Natural killer cell treated with Interleukin-12 subunit alpha and Interleukin-12 subunit beta and Interleukin-15 and Interleukin-18, amount 100 ng/mL, for 72 hours (primary cell): ENCODE measurements around the gene NFAT5. TPM values are rescaled to one million over a fixed set of nuclear protein-coding genes. Genes with fewer than 3 reads are reported as not detected.
"Not testable (repeated sequence)": the region's sequence is repeated elsewhere in the genome, so short reads cannot be mapped to it uniquely, and the experiment has no call there.

Experiments
- ATAC-seq, 2 donors: fragments of 150-1000 bp; cut with Tn5 transposase in 1 of 2; sonication (Bioruptor Pico), chemical (Tn5 transposase) in 1 of 2; 2 replicates each; pipeline ENCODE4 v1.10.0; 2021
- DNase-seq: peaks from one replicate; pipeline ENCODE4 v3.0.0; 2022; ENCODE audit warnings: low spot score
- H3K27ac Mint-ChIP-seq, 2 donors: 1 replicate in 1 of 2; 2 replicates in 1 of 2; pipeline ENCODE4 v1.8.0; 2022; ENCODE audit warnings: mixed read lengths in 2 of 2, mild to moderate bottlenecking in 1 of 2, moderate library complexity in 1 of 2
- H3K27me3 Mint-ChIP-seq, 2 donors: 1 replicate in 1 of 2; 2 replicates in 1 of 2; pipeline ENCODE4 v1.8.0; 2022; ENCODE audit warnings: mixed read lengths in 2 of 2
- H3K36me3 Mint-ChIP-seq: one replicate; pipeline ENCODE4 v1.8.0; 2022; ENCODE audit warnings: mixed read lengths
- H3K4me1 Mint-ChIP-seq, 2 donors: 1 replicate in 1 of 2; 2 replicates in 1 of 2; pipeline ENCODE4 v1.8.0; 2022; ENCODE audit warnings: low read depth in 2 of 2, mixed read lengths in 2 of 2, mild to moderate bottlenecking in 1 of 2
- H3K4me3 Mint-ChIP-seq: one replicate; pipeline ENCODE4 v1.8.0; 2022; ENCODE audit warnings: mixed read lengths
- H3K9me3 Mint-ChIP-seq: 2 replicates; pipeline ENCODE4 v1.8.0; 2022; ENCODE audit warnings: mixed read lengths
- total RNA-seq, 2 donors: library from RNA; stranded (reverse); gene quantifications; one replicate each; pipeline ENCODE4 v1.2.3, GENCODE V29; 2022

Gene NFAT5
- total RNA-seq, 2 donors from 2014 or later = 106 to 152 TPM

- Mint-ChIP-seq H3K36me3 (peaks cover 11% of the 10 kb centered on the region), H3K4me1 (peaks cover 36 to 46% of the 10 kb centered on the region in 2 donors), H3K27ac (peak overlapping the region; percentile 91 to 92), H3K27me3 (no peaks in the 10 kb centered on the region), H3K9me3 (no peaks in the 10 kb centered on the region), H3K4me3 (peak overlapping the region; percentile 87)
- ATAC-seq (no peak), DNase-seq (no peak)
Measured at GRCh38 chr16:69562813-69563212, 3.0 kb upstream of the NFAT5 start.

GRCh38 chr16:69563605-69564580 lies 1.9 kb upstream of the NFAT5 start:
- peak overlapping the region; percentile 87 for H3K4me3 Mint-ChIP-seq
- peak; percentile 86 to 89 for ATAC-seq
- peaks cover 11% of the 10 kb centered on the region for H3K36me3 Mint-ChIP-seq
- H3K4me1 Mint-ChIP-seq = peaks cover 30 to 49% of the 10 kb centered on the region in 2 donors
- peak; percentile 89 for DNase-seq
- no peaks in the 10 kb centered on the region for H3K9me3 Mint-ChIP-seq
- H3K27me3 Mint-ChIP-seq = no peaks in the 10 kb centered on the region
- peak overlapping the region; percentile 91 to 92 for H3K27ac Mint-ChIP-seq

- H3K9me3 Mint-ChIP-seq = no peaks in the 10 kb centered on the region
- H3K36me3 Mint-ChIP-seq = peaks cover 11% of the 10 kb centered on the region
- peak overlapping the region; percentile 87 for H3K4me3 Mint-ChIP-seq
- peak overlapping the region; percentile 91 to 92 for H3K27ac Mint-ChIP-seq
- ATAC-seq (peak; percentile 29 to 30), DNase-seq (no peak)
- no peaks in the 10 kb centered on the region for H3K27me3 Mint-ChIP-seq
- peaks cover 38 to 61% of the 10 kb centered on the region in 2 donors for H3K4me1 Mint-ChIP-seq
Measured at GRCh38 chr16:69564845-69565670, 708 bp upstream of the NFAT5 start.

GRCh38 chr16:69566240-69566980 lies 644 bp downstream of the NFAT5 start:
- Mint-ChIP-seq H3K4me3 (peak overlapping the region; percentile 100), H3K9me3 (no peaks in the 10 kb centered on the region), H3K36me3 (peaks cover 11% of the 10 kb centered on the region), H3K4me1 (peaks cover 35 to 52% of the 10 kb centered on the region in 2 donors), H3K27me3 (no peaks in the 10 kb centered on the region), H3K27ac (peak overlapping the region; percentile 98 to 100)
- DNase-seq (peak; percentile 69), ATAC-seq (peak; percentile 47 to 52)

GRCh38 chr16:69566981-69567680 lies 1.4 kb downstream of the NFAT5 start:
- Mint-ChIP-seq H3K4me3 (peak overlapping the region; percentile 100), H3K27me3 (no peaks in the 10 kb centered on the region), H3K9me3 (no peaks in the 10 kb centered on the region), H3K27ac (peak overlapping the region; percentile 98 to 100), H3K4me1 (peaks cover 31 to 48% of the 10 kb centered on the region in 2 donors), H3K36me3 (peaks cover 11% of the 10 kb centered on the region)
- ATAC-seq (no peak), DNase-seq (no peak)

GRCh38 chr16:69568676-69569075 lies 2.9 kb downstream of the NFAT5 start:
- peaks cover 11% of the 10 kb centered on the region for H3K36me3 Mint-ChIP-seq
- peak overlapping the region; percentile 100 for H3K4me3 Mint-ChIP-seq
- H3K9me3 Mint-ChIP-seq = no peaks in the 10 kb centered on the region
- ATAC-seq = no peak
- H3K27ac Mint-ChIP-seq = peak overlapping the region; percentile 29 to 56
- H3K4me1 Mint-ChIP-seq = peaks cover 30 to 39% of the 10 kb centered on the region in 2 donors
- H3K27me3 Mint-ChIP-seq = no peaks in the 10 kb centered on the region
- no peak for DNase-seq

GRCh38 chr16:69578771-69579170 lies 13.0 kb downstream of the NFAT5 start:
- not testable (repeated sequence) for ATAC-seq, H3K27me3 Mint-ChIP-seq, DNase-seq, H3K9me3 Mint-ChIP-seq, H3K27ac Mint-ChIP-seq, H3K4me3 Mint-ChIP-seq, H3K36me3 Mint-ChIP-seq
- peaks cover 12 to 21% of the 10 kb centered on the region in 2 donors for H3K4me1 Mint-ChIP-seq

GRCh38 chr16:69579783-69580481 lies 14.2 kb downstream of the NFAT5 start:
- Mint-ChIP-seq H3K27ac (no peak overlapping the region), H3K9me3 (no peaks in the 10 kb centered on the region), H3K4me1 (peaks cover 12 to 21% of the 10 kb centered on the region in 2 donors), H3K4me3 (no peak overlapping the region), H3K36me3 (no peaks in the 10 kb centered on the region), H3K27me3 (no peaks in the 10 kb centered on the region)
- DNase-seq = no peak
- no peak for ATAC-seq

- Mint-ChIP-seq H3K27ac (no peak overlapping the region), H3K27me3 (no peaks in the 10 kb centered on the region), H3K36me3 (no peaks in the 10 kb centered on the region), H3K9me3 (no peaks in the 10 kb centered on the region), H3K4me3 (no peak overlapping the region), H3K4me1 (peaks cover 12 to 27% of the 10 kb centered on the region in 2 donors)
- no peak for DNase-seq
- no peak for ATAC-seq
Measured at GRCh38 chr16:69581297-69581696, 15.5 kb downstream of the NFAT5 start.

GRCh38 chr16:69584493-69584892 lies 18.7 kb downstream of the NFAT5 start:
- H3K27ac Mint-ChIP-seq, H3K36me3 Mint-ChIP-seq: not testable (repeated sequence)
- peaks cover 15 to 24% of the 10 kb centered on the region in 2 donors for H3K4me1 Mint-ChIP-seq

GRCh38 chr16:69589434-69590269 lies 23.9 kb downstream of the NFAT5 start:
- no peak for ATAC-seq
- DNase-seq = no peak
- no peak overlapping the region for H3K4me3 Mint-ChIP-seq
- no peaks in the 10 kb centered on the region for H3K36me3 Mint-ChIP-seq
- H3K4me1 Mint-ChIP-seq = peaks cover 16 to 24% of the 10 kb centered on the region in 2 donors
- H3K27ac Mint-ChIP-seq = no peak overlapping the region
- no peaks in the 10 kb centered on the region for H3K9me3 Mint-ChIP-seq
- H3K27me3 Mint-ChIP-seq = no peaks in the 10 kb centered on the region

More at GRCh38 chr16:69584493-69584892, 18.7 kb downstream of the NFAT5 start:
- not testable (repeated sequence) for H3K4me3 Mint-ChIP-seq, H3K27me3 Mint-ChIP-seq, DNase-seq, H3K9me3 Mint-ChIP-seq, ATAC-seq

GRCh38 chr16:69590590-69590989 lies 24.8 kb downstream of the NFAT5 start:
- peaks cover 18 to 24% of the 10 kb centered on the region in 2 donors for H3K4me1 Mint-ChIP-seq
- no peak overlapping the region for H3K27ac Mint-ChIP-seq
- no peaks in the 10 kb centered on the region for H3K36me3 Mint-ChIP-seq
- ATAC-seq (no peak), DNase-seq (no peak)
- no peaks in the 10 kb centered on the region for H3K27me3 Mint-ChIP-seq
- H3K9me3 Mint-ChIP-seq = no peaks in the 10 kb centered on the region
- no peak overlapping the region for H3K4me3 Mint-ChIP-seq
